SK-N-SH treated with all-trans-retinoic acid at 6 μM for 48 hours (cell line): Measurements from ENCODE around the gene NFS1.

ENCODE experiments used
- ESRRG ChIP-seq: fragments of 250-450 bp; sonication (Bioruptor Pico); IDR thresholded peaks from 2 replicates; pipeline ENCODE4 v1.6.1; 2021; ENCODE audit warnings: mild to moderate bottlenecking
- POU6F1 ChIP-seq: fragments of 250-450 bp; sonication (Bioruptor Pico); IDR thresholded peaks from 2 replicates; pipeline ENCODE4 v1.8.0; 2021; ENCODE audit warnings: low read depth, mild to moderate bottlenecking, moderate library complexity, borderline replicate concordance
- RARB ChIP-seq: fragments of 250-450 bp; sonication (Bioruptor Pico); IDR thresholded peaks from 2 replicates; pipeline ENCODE4 v1.8.0; 2021; ENCODE audit warnings: mild to moderate bottlenecking, moderate library complexity
- SNAI2 ChIP-seq: fragments of 250-450 bp; sonication (Bioruptor Pico); IDR thresholded peaks from 2 replicates; pipeline ENCODE4 v1.5.0; 2020; ENCODE audit warnings: mild to moderate bottlenecking, moderate library complexity
- TCF4 ChIP-seq: fragments of 250-450 bp; sonication (Bioruptor Pico); IDR thresholded peaks from 2 replicates; pipeline ENCODE4 v1.8.0; 2021; ENCODE audit warnings: mild to moderate bottlenecking, moderate library complexity, borderline replicate concordance
- TOX ChIP-seq: fragments of 250-450 bp; sonication (Bioruptor Pico); IDR thresholded peaks from 2 replicates; pipeline ENCODE4 v1.8.0; 2021; ENCODE audit warnings: mild to moderate bottlenecking, moderate library complexity, borderline replicate concordance
- ZFP3 ChIP-seq: fragments of 250-450 bp; sonication (Bioruptor Pico); IDR thresholded peaks from 2 replicates; pipeline ENCODE4 v1.5.0; 2020; ENCODE audit warnings: mild to moderate bottlenecking, moderate library complexity
- TF ChIP-seq, protein P1 (sequence below): fragments of 250-450 bp; sonication (Bioruptor Pico); IDR thresholded peaks from 2 replicates; pipeline ENCODE4 v1.5.1; 2020; ENCODE audit warnings: low read depth, mild to moderate bottlenecking, moderate library complexity

DNA sequence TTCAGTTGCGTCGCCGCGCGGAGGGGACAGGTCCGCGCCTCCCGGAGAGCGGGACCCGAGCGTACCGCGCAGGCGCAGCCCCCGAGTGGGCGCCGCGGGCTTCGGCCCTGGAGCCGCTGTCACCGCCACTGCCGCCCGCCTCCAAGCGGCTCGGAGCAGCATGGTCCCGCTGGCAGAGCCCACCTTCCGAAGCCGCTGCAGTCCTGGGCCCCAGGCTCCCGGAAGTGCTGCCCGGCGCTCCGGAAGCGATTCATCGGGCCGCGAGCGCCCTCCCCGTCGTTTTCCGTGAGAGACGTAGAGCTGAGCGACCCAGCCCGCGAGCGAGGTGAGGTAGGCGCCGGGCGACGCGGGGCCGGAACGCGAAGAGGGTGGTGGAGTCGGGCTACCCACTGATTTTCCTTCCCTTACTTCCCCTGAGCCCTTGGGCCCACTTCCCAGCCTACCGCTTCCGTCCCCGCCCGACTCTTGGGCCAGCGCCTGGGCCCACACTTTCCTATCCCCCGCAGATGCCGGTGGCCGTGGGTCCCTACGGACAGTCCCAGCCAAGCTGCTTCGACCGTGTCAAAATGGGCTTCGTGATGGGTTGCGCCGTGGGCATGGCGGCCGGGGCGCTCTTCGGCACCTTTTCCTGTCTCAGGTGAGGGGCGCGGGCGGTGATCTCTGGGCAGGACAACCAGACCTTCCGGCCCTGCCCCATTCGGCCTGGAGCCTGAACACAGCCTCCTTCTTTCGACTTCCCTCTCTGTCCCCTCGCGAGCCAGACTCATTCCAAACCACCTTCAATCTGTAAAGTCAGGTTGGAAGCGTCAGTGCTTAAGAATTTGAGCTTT is at the start of gene NFS1, which contains the start of gene ROMO1:
- TF ChIP-seq POU6F1 (CRISPR knock-in tag) = no peak
- no peak for TF ChIP-seq ZFP3 (CRISPR knock-in tag)
- TF ChIP-seq TOX (CRISPR knock-in tag) = no peak
- no peak for TF ChIP-seq ESRRG (CRISPR knock-in tag)
- TF ChIP-seq RARB (CRISPR knock-in tag) = no peak
- no peak for TF ChIP-seq TCF4 (CRISPR knock-in tag)
- TF ChIP-seq SNAI2 (CRISPR knock-in tag) = no peak
- TF ChIP-seq, protein P1, sequence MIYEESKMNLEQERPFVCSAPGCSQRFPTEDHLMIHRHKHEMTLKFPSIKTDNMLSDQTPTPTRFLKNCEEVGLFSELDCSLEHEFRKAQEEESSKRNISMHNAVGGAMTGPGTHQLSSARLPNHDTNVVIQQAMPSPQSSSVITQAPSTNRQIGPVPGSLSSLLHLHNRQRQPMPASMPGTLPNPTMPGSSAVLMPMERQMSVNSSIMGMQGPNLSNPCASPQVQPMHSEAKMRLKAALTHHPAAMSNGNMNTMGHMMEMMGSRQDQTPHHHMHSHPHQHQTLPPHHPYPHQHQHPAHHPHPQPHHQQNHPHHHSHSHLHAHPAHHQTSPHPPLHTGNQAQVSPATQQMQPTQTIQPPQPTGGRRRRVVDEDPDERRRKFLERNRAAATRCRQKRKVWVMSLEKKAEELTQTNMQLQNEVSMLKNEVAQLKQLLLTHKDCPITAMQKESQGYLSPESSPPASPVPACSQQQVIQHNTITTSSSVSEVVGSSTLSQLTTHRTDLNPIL = no peak
